ENCODE measurements around the gene ST3GAL5.

DNA sequence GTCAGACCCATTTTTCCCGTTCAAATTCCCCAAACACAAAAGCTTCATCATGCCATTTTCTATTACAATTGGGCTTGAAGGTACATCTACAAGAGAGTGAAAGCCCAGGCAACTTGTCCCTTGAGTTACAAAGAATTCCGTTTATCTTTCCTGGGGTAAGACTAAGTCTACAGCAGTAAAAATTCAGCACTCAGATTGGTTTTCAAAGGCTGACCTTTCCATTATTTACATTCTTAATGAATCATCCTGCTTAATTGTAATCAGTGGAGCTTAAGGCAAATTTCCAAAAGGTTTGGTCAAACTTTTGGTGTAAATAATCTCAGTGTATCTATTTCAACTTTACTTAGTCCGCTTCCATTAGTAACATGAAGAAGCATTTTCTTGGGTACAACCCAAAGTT, 33.4 kb upstream of the ST3GAL5 start:
- TF ChIP-seq EZH2 (optimal IDR thresholded peaks at IDR 0.05; ENCODE audit: low read depth, low read length), result no peak
- TF ChIP-seq, protein P1, sequence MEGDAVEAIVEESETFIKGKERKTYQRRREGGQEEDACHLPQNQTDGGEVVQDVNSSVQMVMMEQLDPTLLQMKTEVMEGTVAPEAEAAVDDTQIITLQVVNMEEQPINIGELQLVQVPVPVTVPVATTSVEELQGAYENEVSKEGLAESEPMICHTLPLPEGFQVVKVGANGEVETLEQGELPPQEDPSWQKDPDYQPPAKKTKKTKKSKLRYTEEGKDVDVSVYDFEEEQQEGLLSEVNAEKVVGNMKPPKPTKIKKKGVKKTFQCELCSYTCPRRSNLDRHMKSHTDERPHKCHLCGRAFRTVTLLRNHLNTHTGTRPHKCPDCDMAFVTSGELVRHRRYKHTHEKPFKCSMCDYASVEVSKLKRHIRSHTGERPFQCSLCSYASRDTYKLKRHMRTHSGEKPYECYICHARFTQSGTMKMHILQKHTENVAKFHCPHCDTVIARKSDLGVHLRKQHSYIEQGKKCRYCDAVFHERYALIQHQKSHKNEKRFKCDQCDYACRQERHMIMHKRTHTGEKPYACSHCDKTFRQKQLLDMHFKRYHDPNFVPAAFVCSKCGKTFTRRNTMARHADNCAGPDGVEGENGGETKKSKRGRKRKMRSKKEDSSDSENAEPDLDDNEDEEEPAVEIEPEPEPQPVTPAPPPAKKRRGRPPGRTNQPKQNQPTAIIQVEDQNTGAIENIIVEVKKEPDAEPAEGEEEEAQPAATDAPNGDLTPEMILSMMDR (IDR thresholded peaks at IDR 0.05; ENCODE audit: low read length), result no peak
- no peak for TF ChIP-seq EZH2phosphoT487 (IDR thresholded peaks at IDR 0.05; ENCODE audit: low read length)
